ENCODE measurements around the gene HOATZ. TPM values are rescaled to one million over a fixed set of nuclear protein-coding genes. Genes with fewer than 3 reads are reported as not detected.

The HOATZ gene
- total and polyA plus RNA-seq, 2 donors (not counting 3 experiments of a cell fraction or from before 2014, with no cell fraction given), result not detected

GRCh38 chr11:111549196-111549868, 34.8 kb downstream of the HOATZ start:
- H3K36me3 ChIP-seq (ENCODE audit: control insufficient read depth in 2 of 2, extremely low read depth in 1 of 2, insufficient read depth in 2 of 2, low read length in 2 of 2), result no peaks in the 10 kb centered on the region
- dilution Hi-C loops (cut with MboI; ENCODE audit: extremely low pct_ligation_motif_present, low sequenced_read_pairs), result no loop called here
- CTCF ChIA-PET, result interaction anchor here (3.3 kb wide), 1 partner anchor 12 kb away, joined by 15 read pairs; no protein-coding TSS in a partner anchor

More at GRCh38 chr11:111549196-111549868, 34.8 kb downstream of the HOATZ start:
- Histone ChIP-seq H3K9me1 (replicated peaks; ENCODE audit: control insufficient read depth, extremely low read depth, insufficient read depth, low read length) (no peaks in the 10 kb centered on the region), H3K9ac (replicated peaks; ENCODE audit: extremely low read depth, insufficient read depth, low read length) (no peak overlapping the region), H3K4me1 (ENCODE audit: control insufficient read depth, extremely low read depth, insufficient read depth, low read length) (no peaks in the 10 kb centered on the region), H4K20me1 (replicated peaks; ENCODE audit: control insufficient read depth, extremely low read depth, insufficient read depth, low read length) (no peaks in the 10 kb centered on the region), H3K79me2 (ENCODE audit: control insufficient read depth, insufficient read depth, low read length) (no peaks in the 10 kb centered on the region), H3K27ac (ENCODE audit: insufficient read depth, low read depth, low read length) (no peak overlapping the region), H3K9me3 (replicated peaks; ENCODE audit: control insufficient read depth, insufficient read depth, low read length) (no peaks in the 10 kb centered on the region), H3K27me3 (ENCODE audit: control insufficient read depth in 2 of 2, insufficient read depth in 2 of 2, low read length in 2 of 2) (peaks cover 13 to 22% of the 10 kb centered on the region in 2 experiments), H3K4me3 (replicated peaks in 1 of 3; ENCODE audit: insufficient read depth in 1 of 3, low read depth in 1 of 3, low read length in 3 of 3) (no peak overlapping the region), H3K4me2 (ENCODE audit: insufficient read depth, low read length) (no peak overlapping the region), H2AFZ (ENCODE audit: low read depth, low read length) (no peak overlapping the region)
- no TSS peak for BruUV-seq (replicated peaks)
- POLR2A ChIA-PET, result no interaction called here
- FAIRE-seq (no peak), DNase-seq (ENCODE audit: low read depth, low spot score) (no peak)
- TF ChIP-seq FOS (IDR thresholded peaks at IDR 0.05; ENCODE audit: borderline replicate concordance, insufficient read depth, low read length) (no peak), CTCF (IDR thresholded peaks at IDR 0.05; ENCODE audit: extremely low read depth in 1 of 2, insufficient read depth in 1 of 2, low read depth in 1 of 2, low read length in 2 of 2) (no peak), POLR2AphosphoS5 (IDR thresholded peaks at IDR 0.05; ENCODE audit: insufficient read depth, low read depth, low read length) (no peak), POLR2A (IDR thresholded peaks at IDR 0.05; ENCODE audit: low read depth, low read length) (no peak), EZH2 (IDR thresholded peaks at IDR 0.05; ENCODE audit: borderline replicate concordance, low read depth, low read length, severe bottlenecking) (no peak), GATA2 (IDR thresholded peaks at IDR 0.05; ENCODE audit: insufficient read depth, insufficient read length, low read depth, low read length) (no peak), JUN (IDR thresholded peaks at IDR 0.05; ENCODE audit: borderline replicate concordance, insufficient read depth, insufficient read length, low read depth) (no peak), MYC (IDR thresholded peaks at IDR 0.05; ENCODE audit: low read depth, low read length) (no peak)
- TF ChIP-seq, protein P1, sequence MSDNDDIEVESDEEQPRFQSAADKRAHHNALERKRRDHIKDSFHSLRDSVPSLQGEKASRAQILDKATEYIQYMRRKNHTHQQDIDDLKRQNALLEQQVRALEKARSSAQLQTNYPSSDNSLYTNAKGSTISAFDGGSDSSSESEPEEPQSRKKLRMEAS (IDR thresholded peaks at IDR 0.05; ENCODE audit: insufficient read depth, insufficient read length), result no peak
- intact Hi-C loops (cut with micrococcal nuclease), result no loop called here
